ENCODE data around the gene TAPT1. TPM values are rescaled to one million over a fixed set of nuclear protein-coding genes. Genes with fewer than 3 reads are reported as not detected.

Gene TAPT1
- total RNA-seq, 6 donors from 2014 or later = 22.3 to 79.0 (median 48.1) TPM

DNA sequence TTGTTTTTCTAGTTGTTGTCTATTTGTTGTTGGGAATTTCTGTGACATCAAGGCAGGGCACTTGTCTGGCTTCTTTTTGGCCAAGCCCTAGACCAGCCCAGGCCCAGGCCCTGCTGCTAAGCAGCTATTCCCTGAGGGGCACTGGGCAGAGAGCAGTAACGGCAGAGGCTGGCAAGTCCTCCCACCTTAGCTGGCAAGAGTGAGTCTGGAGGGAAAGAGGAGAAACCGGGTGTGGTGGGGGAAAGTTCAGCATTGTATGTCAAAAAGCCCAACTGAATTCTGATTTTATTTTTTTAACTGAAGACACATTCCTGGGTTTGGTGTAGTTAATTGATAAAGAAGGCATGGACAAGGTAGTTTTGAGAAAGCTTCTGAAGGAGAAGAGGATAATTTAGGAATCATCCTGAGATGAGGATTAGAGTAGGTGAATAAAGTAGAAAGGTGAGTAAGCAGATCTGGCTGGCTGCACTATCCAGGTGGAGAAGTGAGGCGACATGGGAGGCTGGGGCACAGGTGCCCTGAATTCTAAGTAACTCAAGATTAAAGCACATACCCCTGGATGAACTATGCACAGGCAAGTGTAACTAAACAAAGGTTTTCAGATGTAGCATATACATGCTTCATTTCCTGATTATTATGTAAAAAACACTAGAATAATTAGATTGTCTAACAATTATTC is 57.4 kb downstream of the TAPT1 start:
- no peak for ATAC-seq (ENCODE audit: low FRiP score in 2 of 2)
- no peak for DNase-seq
- peaks cover 23 to 94% (median 49%) of the 10 kb centered on the region in 4 donors for H3K36me3 ChIP-seq
- H3K27me3 ChIP-seq = no peaks in the 10 kb centered on the region
- no peaks in the 10 kb centered on the region for H3K4me1 ChIP-seq
- TF ChIP-seq POLR2AphosphoS5 (IDR thresholded peaks at IDR 0.05) (no peak), POLR2A (IDR thresholded peaks at IDR 0.05) (no peak), EP300 (IDR thresholded peaks at IDR 0.05) (no peak)
- TF ChIP-seq, protein P1, sequence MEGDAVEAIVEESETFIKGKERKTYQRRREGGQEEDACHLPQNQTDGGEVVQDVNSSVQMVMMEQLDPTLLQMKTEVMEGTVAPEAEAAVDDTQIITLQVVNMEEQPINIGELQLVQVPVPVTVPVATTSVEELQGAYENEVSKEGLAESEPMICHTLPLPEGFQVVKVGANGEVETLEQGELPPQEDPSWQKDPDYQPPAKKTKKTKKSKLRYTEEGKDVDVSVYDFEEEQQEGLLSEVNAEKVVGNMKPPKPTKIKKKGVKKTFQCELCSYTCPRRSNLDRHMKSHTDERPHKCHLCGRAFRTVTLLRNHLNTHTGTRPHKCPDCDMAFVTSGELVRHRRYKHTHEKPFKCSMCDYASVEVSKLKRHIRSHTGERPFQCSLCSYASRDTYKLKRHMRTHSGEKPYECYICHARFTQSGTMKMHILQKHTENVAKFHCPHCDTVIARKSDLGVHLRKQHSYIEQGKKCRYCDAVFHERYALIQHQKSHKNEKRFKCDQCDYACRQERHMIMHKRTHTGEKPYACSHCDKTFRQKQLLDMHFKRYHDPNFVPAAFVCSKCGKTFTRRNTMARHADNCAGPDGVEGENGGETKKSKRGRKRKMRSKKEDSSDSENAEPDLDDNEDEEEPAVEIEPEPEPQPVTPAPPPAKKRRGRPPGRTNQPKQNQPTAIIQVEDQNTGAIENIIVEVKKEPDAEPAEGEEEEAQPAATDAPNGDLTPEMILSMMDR (IDR thresholded peaks at IDR 0.05) = no peak
- no peak overlapping the region for H3K4me3 ChIP-seq
- no peaks in the 10 kb centered on the region for H3K9me3 ChIP-seq
- whole genome bisulfite sequencing, 2 donors = 82 to 97% methylated on average over 2 to 3 of the region's 3 CpGs
- H3K27ac ChIP-seq = no peak overlapping the region

DNA sequence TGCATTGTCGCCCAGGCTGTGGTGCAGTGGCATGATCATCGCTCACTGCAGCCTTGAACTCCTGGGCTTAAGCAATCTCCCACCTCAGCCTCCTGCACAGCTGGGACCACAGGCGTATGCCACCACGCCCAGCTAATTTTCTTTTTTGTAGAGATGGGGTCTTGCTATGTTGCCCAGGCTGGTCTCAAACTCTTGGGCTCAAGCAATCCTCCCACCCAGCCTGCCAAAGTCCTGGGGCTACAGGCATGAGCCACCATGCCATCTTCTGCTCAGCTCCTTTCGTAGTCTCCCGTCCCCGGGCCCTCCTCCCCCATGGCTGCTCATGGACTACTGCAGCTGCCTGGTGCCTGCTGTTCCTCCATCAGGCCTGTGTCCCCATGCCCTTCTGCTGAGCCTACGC is 58.1 kb downstream of the TAPT1 start:
- TF ChIP-seq EP300 (IDR thresholded peaks at IDR 0.05) (no peak), POLR2A (IDR thresholded peaks at IDR 0.05) (no peak), POLR2AphosphoS5 (IDR thresholded peaks at IDR 0.05) (no peak)
- TF ChIP-seq, protein P1 (IDR thresholded peaks at IDR 0.05) = no peak
- DNase-seq (no peak), ATAC-seq (ENCODE audit: low FRiP score in 2 of 2) (no peak)
- H3K27ac ChIP-seq = no peak overlapping the region
- WGBS, 2 donors = 92% methylated on average over 8 of the region's 8 CpGs
- no peak overlapping the region for H3K4me3 ChIP-seq
- H3K36me3 ChIP-seq = peaks cover 24 to 94% (median 52%) of the 10 kb centered on the region in 4 donors
- no peaks in the 10 kb centered on the region for H3K27me3 ChIP-seq
- H3K4me1 ChIP-seq = no peaks in the 10 kb centered on the region
- no peaks in the 10 kb centered on the region for H3K9me3 ChIP-seq

DNA sequence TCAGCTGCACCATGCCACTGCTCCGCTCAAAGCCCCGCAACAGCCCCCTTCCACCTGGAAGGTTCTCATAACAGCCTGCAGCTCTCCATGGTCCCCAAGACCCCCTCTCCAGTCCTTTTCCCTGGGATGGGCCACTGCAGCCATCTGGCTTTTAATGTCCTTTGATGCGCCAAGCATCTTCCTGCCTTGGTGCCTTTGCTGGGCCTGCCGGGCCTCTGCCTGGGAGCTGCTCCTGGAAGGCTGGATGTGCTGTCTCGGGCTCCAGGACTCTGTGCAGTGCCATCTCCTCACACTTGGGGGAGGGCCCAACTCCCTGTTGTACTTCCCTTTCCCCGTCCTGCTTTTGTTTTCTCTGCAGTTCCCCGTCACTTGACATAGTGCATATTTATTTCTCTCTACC is 60.3 kb downstream of the TAPT1 start:
- peak in 1 of 2 donors; percentile 40 for ATAC-seq (ENCODE audit: low FRiP score in 2 of 2)
- Histone ChIP-seq H3K36me3 (peaks cover 39 to 93% (median 55%) of the 10 kb centered on the region in 4 donors), H3K4me1 (no peaks in the 10 kb centered on the region), H3K27ac (no peak overlapping the region), H3K9me3 (no peaks in the 10 kb centered on the region), H3K4me3 (no peak overlapping the region), H3K27me3 (no peaks in the 10 kb centered on the region)
- no peak for TF ChIP-seq POLR2A (IDR thresholded peaks at IDR 0.05)
- TF ChIP-seq, protein P1 (IDR thresholded peaks at IDR 0.05) = no peak
- no peak for TF ChIP-seq POLR2AphosphoS5 (IDR thresholded peaks at IDR 0.05)
- whole genome bisulfite sequencing, 2 donors = 91 to 95% methylated on average over 7 of the region's 7 CpGs
- DNase-seq = peak in 1 of 2 donors; percentile 30

DNA sequence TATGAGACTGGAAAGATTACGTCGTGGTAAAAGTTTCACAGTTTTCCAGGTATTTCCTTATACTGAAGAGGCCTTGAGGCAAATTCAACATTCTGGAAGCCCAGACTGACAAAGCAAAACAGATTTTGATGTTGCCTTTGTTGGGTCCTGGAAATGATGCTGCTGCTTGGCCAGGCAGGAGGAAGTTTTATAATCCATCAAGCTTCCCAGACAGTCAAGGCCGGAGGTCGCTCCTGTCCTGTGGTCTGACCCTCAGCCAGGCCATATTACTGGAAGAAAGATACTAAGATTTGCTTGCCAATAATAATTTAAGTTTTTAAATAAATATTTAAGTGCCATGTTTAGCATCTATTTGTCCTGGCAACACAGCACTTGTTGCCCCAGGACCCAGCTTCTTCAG is 63.4 kb downstream of the TAPT1 start:
- peaks cover 30 to 67% (median 42%) of the 10 kb centered on the region in 4 donors for H3K36me3 ChIP-seq

More for the DNA sequence above, 63.4 kb downstream of the TAPT1 start:
- no peak for DNase-seq
- 68 to 84% methylated on average over 4 of the region's 4 CpGs for WGBS, 2 donors
- H3K4me3 ChIP-seq = no peak overlapping the region
- ATAC-seq (ENCODE audit: low FRiP score in 2 of 2) = no peak
- H3K27me3 ChIP-seq = no peaks in the 10 kb centered on the region
- no peak overlapping the region for H3K27ac ChIP-seq
- TF ChIP-seq, protein P1 (IDR thresholded peaks at IDR 0.05) = no peak
- TF ChIP-seq POLR2AphosphoS5 (IDR thresholded peaks at IDR 0.05) = no peak
- no peak for TF ChIP-seq EP300 (IDR thresholded peaks at IDR 0.05)
- TF ChIP-seq POLR2A (IDR thresholded peaks at IDR 0.05) = no peak
- H3K4me1 ChIP-seq = peaks cover 0 to 10% (median 3%) of the 10 kb centered on the region in 4 donors
- no peaks in the 10 kb centered on the region for H3K9me3 ChIP-seq

Data from upper lobe of left lung (tissue), 6 donors.